HG03442 (cell line): ENCODE measurements around the gene HOMEZ.
A peak's percentile ranks its signal among the peaks of the same experiment; 100 is the strongest.

ENCODE experiments used
- ATAC-seq: cut with Tn5 transposase; IDR thresholded peaks from one replicate; pipeline ENCODE4 v1.9.1; 2021; ENCODE audit warnings: mild to moderate bottlenecking, moderate library complexity; ENCODE audit not compliant: unreplicated experiment

The HOMEZ gene

DNA sequence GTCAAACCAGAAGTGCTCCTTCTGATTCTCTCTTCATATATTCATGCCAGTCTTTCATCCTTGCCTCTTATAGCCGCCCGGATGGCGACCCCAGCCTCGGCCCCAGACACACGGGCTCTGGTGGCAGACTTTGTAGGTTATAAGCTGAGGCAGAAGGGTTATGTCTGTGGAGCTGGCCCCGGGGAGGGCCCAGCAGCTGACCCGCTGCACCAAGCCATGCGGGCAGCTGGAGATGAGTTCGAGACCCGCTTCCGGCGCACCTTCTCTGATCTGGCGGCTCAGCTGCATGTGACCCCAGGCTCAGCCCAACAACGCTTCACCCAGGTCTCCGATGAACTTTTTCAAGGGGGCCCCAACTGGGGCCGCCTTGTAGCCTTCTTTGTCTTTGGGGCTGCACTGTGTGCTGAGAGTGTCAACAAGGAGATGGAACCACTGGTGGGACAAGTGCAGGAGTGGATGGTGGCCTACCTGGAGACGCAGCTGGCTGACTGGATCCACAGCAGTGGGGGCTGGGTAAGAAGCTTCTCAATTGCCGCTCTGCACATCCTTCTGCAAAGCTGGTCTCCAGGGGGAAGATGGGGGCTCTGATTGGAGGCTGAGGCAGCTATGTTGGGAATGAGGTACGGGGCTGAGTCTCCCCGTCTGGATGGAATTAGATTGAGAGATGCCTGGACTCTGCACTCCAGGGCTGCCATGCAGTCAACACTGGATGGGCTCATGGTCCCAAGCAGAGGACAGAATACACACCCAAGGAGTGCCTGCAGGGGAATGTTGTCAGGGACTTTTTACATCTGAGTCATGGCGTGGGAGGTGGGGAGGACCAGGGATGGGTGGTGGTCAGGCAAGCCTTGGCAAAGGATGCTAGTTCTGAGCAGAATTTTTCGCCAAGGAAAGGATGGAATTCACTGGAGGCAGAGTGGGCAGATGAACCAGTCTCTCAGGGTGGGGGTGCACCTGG, 22.0 kb upstream of the HOMEZ start:
- ATAC-seq, result no peak

DNA sequence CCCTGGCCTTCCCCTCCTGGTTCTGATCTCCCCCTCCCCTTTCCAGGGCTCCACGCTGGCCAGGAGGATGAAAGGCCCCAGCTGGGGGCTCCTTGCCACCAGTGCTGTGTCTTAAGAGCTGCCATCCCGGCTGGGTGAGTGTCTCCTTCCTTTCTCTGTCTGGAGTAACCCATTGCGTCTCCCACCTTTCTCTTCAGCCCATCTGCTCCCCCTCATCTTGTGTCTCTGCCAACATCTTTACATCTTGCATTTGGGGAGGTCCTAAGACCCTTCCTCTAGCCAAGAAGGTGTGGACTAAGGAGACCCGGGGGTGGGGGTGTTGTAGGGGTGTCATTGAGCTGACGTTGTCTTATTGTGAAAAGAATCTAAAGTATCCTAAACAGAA, 21.2 kb upstream of the HOMEZ start:
- ATAC-seq, result no peak

DNA sequence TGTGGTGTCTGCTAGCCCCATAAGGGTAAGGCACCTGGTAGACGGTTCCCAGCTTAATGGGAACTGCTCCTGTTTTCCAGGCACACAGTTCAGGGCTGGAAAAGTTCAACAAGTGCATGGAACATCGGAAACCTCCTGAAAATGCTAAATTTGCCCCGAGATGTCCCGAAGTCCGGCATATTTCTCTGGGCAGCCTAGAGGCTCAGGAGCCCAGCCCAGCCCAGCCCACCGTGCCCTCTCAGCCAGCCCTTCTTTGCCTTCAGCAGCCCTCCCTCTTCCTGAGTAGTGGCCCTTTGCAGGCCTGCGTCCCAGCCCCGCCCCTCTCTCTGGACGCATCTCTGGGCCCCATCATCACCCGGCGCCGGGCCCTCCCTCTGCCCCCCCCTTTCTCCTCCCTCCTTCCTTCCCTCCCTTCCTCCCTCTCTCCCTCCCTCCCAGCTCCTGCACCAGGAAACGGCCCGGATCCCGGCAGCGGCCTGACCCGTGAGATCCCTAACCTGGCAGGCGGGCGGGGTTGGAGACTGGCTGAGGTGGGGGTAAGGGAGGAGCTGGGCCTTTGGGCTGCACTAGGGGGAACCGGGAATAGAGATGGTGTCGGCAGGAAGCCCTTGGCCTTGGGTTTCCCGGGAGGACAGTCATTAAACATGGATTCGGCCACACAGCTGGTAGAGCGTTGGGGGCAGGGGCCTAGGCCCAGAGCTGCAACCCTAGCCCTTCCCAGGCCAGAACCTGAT, 20.6 kb upstream of the HOMEZ start, which contains the start of gene BCL2L2:
Gene BCL2L2, plus strand, starts transcription at position 422 of the 734 bp plus-strand sequence. CDS start 935 bp downstream, outside the sequence.
- no peak for ATAC-seq

DNA sequence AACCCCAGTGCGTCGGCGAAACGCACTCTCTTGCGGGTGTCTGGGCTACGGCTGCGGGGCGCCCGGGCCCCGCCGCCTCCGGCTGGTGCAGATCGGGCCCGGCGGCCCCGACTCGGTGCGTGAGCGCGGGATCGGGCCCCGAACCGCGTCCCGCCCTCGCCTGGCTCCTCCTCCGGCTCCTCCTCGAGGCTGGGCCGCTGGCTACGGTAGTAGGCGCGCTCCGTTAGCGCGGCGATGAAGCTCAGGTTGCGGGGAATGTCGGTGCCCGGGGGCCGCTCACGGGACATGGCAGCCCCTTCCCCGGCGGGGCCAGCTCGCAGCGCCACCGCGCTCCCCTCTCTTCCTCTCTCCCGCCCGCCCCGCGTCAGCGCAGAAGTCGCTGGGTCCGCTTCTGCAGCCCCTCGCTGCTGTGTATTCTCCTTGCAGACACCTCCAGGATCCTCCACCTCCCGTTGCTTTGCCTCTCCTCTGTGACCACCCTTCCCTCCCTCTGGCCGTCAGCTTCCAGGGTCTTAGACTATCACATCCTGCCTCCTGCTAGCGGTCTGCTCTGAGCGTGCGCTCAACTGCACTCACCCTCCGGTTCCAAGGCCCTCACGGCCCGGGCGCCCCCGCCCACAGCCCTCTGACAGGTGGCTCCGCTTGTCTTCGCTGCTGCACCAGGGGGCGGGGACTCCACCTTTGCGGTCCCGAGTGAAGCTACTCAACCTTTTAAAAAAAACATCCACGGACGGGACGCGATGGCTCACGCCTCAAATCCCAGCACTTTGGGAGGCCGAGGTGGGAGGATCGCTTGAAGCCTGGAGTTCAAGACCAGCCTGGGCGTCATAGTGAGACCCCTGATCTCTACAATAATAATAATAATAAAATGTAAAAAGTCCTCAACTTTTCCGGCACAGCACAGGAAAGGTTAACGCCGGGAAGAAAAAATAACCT, 16.6 kb upstream of the HOMEZ start, which contains the start of gene PPP1R3E:
Gene PPP1R3E, minus strand, starts transcription at position 570 of the 936 bp plus-strand sequence. Its CDS starts 283 bp downstream, at position 287.
- peak; percentile 30 for ATAC-seq

DNA sequence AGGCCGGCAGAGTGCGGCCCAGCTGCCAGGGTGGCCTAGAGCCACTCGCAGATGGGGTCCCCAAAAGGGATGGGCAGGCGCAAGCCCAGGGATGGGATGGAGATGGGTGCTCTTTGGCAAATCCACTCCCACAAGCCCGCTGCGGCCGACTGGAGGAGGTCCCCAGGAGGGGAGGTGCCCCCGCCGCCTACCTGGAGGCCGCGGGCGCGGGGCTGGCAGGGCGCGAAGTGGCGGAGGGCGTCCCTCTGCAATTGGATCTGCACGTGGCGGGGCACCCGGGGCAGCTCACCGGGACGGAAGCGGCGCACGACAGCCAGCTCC, 16.0 kb upstream of the HOMEZ start:
- ATAC-seq, result peak; percentile 9

DNA sequence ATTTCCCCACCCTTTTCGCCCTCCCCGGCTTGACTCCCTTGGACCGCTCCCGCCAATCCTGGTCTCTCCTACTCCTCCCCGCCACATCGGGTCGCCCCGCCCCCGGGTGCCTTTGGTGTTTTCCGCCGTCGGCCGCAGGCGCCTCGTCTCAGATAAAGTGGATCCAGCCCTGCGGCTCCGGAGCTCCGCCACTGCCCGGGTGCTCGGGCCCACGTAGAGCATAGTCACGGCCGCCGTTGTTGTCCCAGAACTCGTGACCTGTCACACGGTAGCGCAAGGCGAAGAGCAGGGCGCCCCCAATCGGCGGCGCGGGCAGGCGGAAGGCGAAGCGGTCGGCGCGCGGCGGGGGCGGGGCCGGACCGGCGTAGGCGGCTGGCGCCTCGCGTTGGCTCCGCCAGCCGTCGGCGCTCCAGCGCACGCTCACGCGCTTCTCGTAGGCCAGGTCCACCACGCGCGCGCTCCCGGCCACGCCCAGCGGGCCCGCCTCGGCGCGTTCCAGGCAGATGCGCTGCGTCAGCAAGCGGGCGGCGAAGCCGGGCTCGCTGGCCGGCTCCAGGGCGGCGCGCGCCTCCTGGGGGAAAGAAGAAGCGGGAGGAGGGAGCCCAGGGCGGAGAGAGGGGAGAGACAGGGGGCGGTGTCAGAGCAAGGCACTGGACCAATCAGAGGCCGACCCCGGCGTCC, 15.5 kb upstream of the HOMEZ start:
- peak; percentile 71 for ATAC-seq

DNA sequence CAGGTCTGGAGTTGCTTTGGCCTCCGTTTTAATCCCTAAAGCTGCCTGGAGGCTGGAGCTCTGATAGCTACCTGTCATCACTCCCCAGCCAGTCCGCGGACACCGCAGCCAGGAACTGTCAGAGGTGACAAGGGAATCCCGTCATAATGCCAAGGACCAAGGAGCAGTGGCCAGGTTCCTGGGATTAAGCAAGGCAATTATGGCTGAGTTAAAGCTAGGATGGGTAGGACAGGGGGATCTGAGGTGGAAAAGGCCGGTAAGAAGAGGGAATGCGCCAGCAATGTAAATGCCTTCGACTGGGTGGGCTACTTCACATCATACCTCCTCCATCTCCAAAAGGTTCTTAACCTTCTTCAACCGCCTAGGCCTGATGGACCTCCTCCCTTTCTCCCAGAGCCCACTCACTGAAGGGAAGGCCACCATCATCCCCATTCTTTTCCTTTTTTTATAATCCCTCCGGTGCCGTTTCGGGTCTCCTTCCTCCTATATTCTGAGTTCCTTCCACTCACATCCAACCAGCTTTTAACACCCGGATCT, 14.8 kb upstream of the HOMEZ start:
- ATAC-seq, result no peak

DNA sequence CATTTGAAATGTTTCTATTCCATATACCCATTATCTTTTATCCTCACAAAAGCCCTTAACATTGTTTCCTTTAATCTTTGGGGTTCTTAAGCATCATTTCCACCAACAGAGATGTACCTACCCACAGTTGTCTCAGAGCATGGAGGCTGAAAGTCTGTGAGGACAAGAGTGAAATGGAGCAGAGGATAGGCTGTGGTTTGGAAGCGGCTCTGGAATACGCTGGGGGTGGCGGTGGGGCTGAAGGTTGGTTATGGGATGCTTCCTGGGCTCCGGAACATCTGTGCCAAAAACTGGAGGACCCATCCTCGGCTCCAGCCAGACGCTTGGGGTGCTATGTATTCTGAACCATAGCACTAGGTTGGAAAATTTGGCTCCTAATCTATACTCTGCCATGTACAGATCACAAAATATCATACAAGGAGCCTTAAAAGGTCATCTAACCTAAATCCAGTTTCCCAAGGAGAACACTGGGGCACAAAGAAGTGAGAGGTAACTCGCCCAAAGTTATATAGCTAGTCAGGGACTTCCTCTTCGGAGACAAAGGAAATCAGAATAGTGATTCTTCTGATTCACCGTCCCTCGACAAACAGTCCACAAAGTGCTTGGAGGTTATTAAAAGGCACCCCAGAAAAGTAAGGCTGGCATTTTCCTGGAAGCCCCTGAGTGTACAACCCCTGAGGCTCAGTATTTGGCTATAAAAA, 14.2 kb upstream of the HOMEZ start:
- ATAC-seq, result no peak

DNA sequence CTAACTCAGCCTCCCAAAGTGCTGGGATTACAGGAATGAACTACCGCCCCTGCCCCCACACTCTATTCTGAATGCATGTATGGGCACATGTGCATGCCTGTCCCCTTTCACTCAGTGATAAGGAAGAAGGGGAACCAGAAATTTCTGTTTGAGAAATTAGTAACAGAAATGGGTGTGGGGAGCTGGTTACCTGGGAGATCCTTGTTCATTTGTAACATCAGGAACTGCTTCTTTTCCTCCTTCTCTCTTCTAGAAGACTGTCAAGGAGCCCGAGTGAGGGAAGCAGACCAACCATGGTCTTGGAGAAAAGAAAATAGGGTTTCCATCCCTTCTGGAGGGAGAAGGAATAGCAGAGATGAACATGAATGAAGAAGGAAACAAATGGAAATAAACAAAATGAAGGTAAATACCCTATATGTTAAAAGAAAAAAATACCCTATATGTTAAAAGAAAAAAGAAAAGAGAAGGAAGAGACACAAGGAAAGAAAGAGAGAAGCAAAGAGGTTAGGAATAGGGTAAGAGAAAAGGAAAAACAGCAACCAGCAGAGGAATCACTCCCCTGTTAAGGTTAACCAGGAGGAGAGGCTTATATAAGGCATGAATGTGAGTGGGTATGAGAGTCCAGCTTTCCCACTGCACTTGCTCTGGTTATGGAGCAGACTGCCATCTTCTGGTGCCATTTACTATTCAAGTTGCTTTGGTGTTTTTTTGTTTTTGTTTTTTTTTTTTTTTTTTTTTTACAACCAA, 13.5 kb upstream of the HOMEZ start:
- no peak for ATAC-seq

DNA sequence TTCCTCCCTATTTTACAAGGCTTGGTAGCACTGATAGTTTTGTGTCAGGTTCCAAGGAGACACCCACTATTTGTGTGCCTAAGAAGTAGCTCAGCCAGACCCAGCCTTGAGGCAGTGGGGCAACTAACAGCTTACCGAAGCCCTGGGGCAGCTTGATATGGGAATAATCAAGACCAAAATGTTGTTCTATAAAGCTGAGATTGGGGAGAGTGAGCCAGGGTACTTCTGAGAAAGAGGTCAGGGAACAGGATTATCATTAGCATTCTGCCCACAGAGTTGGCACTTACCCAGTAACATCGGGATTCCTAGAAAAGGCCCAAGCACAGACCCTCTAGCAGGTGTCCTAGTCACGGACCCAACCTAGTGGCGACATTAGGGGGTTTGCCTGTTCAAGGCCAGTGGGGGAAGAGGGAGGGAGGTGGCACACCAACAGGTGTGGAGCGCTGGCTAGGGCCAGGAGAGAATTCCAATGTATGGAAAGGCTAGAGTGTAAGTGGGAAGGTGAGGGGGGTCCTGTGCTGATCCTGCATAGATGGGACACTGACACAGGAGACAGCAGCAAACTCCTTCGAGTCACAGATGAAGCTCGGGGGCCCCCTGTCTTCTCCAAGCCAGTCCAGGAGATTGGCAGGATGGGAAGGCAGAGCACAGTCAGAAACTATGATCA, 11.8 kb upstream of the HOMEZ start:
- no peak for ATAC-seq

DNA sequence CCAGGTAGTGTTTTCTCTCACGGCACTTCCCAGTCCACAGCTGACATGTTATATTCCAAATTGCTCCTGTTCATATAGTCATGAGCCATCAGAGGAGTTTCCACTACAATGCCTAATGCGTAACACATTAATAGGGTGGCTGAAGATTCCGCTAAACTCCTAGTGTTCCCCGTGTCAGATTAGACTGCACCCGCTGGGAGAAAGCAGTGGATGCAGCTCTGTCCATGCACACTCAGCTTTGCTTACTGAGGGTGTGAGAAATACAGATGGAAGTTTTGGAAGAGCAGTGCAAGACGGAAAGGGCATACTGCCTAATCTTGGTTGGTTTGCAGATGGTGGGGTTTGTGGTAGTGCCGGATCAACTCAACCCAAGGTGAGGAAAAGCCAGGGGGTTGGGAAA, 11.2 kb upstream of the HOMEZ start:
- no peak for ATAC-seq

DNA sequence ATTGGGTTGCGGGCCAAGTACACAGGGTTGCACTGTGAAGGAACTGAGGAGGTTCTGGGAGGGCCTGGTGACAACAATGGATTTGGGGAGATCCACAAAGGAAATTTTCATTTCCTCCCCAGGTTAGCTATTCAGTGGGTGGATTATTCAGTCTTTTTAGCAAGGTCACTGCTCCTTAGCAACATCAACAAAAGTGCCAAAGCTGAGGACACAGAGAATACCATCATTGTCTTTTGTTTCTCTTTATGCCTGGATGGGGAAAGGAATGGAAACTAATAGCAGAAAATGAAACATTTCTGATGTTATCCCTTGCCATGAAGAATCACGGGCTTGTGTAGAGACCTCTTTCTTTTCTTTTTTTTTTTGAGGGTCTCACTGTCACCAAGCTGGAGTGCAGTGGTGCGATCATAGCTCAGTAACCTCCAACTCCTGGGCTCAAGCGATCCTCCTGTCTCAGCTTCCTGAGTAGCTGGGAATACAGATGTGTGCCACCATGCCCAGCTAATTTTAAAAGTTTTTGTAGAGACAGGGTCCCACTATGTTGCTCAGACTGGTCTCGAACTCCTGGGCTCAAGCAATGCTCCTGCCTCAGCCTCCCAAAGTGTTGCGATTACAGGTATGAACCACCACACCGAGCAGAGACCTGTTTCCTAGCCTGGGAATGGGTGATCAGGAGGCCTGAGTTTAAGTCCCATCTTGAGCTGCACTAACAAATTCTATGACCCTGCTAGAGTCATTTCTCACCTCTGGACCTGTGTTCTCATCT, 10.3 kb upstream of the HOMEZ start:
- ATAC-seq, result no peak

DNA sequence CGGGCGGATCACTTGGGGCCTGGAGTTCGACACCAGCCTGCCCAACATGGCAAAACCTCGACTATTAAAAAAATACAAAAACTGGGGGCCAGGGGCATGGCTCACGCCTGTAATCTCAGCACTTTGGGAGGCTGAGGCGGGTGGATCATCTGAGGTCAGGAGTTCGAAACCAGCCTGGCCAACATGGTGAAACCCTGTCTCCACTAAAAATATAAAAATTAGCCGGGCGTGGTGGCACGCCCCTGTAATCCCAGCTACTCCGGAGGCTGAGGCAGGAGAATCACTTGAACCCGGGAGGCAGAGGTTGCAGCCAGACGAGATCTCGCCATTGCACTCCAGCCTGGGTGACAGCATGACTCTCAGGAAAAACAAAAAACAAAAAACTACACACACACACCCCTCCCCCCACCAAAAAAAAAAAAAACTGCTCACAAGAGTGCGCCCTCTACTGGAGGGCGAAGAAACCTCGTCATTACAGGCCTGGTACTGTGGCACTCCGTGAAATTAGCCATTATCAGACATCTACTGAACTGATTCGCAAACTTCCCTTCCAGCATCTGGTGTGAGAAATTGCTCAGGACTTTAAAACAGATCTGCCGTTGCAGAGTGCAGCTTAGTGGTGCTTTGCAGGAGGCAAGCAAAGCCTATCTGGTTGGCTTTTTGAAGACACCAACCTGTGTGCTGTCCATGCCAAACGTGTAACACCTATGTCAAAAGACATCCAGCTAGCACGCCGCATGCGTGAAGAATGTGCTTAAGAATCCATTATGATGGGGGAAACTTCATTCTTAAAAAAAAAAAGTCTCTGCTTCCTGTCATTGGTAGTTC, 9.0 kb upstream of the HOMEZ start:
- peak; percentile 49 for ATAC-seq

DNA sequence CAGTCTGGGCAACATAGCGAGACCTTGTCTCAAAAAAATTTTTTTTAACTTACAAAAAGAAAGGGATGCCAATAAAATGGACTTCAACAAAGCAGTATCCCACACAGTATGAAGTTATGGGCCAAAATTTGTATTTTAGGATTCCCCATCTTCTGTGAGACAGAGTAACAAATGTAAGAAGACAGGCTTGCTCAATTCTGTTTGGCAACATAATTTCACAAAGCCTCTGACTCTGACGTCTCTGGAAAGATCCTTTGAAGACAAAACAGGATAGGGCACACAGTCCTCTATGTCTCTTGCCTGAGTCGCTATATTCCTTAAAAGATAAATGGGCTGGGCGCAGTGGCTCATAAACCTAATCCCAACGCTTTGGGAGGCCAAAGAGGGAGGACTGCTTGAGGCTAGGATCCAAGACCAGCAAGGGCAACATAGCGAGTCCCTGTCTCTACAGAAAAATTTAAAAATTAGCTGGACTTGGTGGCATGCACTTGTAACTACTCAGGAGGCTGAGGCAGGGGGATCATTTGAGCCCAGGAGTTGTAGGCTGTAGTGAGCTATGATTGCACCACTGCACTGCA, 1.1 kb upstream of the HOMEZ start:
- no peak for ATAC-seq

DNA sequence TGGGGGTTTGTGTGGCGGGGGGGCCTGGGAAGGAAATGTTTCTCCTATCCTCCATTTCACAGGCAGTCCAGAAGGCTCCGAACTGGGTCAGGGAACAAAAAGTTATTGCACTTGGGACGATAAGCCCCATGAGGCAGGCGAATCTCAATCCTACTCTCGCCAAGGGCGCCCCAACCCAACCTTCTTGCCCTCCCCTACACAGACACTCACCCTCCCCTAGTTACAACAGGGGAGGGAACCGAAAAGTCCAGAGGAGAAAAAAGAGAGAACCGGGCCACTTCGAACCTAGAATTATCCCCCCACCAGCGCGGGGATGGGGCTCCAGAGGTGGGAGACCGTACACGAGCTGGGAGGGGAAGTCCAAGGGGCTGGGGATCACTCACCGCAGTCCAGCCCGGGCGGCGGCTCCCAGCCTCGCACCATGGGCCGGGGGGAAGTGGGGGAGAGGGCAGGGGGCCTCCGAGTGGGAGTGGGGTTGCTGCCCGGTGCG, 357 bp downstream of the HOMEZ start:
- peak; percentile 18 for ATAC-seq
